Lower leg skin (tissue), 3 donors: ENCODE measurements around the gene SSPN.

ENCODE experiments used
- POLR2A ChIP-seq, 2 donors: fragments of 450-650 bp; IDR thresholded peaks; one replicate each; pipeline ENCODE4 v1.6.1; 2016 to 2017; ENCODE audit warnings: antibody characterized with exemption in 2 of 2, mild to moderate bottlenecking in 1 of 2, moderate library complexity in 1 of 2
- TF ChIP-seq, protein P1 (sequence below), 3 donors: fragments of 450-650 bp; IDR thresholded peaks; one replicate each; pipeline ENCODE4 v1.5.1; 2016; ENCODE audit warnings: antibody characterized with exemption in 3 of 3, mild to moderate bottlenecking in 3 of 3, moderate library complexity in 2 of 3

DNA sequence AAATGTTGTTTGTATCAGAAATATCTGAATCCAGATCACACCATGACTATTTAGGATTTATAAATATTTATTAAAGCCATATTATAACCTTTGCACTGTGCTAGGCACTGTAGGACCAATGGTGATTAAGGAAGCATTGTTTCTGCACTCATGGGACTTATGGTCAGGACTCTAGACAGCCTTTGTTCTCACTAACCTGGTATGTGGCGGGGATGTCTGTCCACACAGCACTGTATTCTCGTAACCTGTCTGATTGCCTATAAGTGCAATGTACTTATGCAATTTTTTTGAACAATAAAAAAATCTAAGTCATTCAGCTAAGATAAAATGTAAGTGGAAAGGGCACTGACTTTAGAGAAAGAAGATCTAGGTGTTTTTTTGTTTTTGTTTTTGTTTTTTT is 6.7 kb upstream of the SSPN start:
- TF ChIP-seq, protein P1, sequence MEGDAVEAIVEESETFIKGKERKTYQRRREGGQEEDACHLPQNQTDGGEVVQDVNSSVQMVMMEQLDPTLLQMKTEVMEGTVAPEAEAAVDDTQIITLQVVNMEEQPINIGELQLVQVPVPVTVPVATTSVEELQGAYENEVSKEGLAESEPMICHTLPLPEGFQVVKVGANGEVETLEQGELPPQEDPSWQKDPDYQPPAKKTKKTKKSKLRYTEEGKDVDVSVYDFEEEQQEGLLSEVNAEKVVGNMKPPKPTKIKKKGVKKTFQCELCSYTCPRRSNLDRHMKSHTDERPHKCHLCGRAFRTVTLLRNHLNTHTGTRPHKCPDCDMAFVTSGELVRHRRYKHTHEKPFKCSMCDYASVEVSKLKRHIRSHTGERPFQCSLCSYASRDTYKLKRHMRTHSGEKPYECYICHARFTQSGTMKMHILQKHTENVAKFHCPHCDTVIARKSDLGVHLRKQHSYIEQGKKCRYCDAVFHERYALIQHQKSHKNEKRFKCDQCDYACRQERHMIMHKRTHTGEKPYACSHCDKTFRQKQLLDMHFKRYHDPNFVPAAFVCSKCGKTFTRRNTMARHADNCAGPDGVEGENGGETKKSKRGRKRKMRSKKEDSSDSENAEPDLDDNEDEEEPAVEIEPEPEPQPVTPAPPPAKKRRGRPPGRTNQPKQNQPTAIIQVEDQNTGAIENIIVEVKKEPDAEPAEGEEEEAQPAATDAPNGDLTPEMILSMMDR (IDR thresholded peaks at IDR 0.05), result no peak
- TF ChIP-seq POLR2A (IDR thresholded peaks at IDR 0.05), result no peak
